ENCODE results near the gene PI4KB.

- no peak for TF ChIP-seq PATZ1 (CRISPR knock-in tag; IDR thresholded peaks at IDR 0.05; ENCODE audit: borderline replicate concordance)
- no peak for TF ChIP-seq ZNF70 (CRISPR knock-in tag; IDR thresholded peaks at IDR 0.05)
- peak; percentile 50; the same call in 1 of the 2 replicates for TF ChIP-seq TSHZ2 (CRISPR knock-in tag; IDR thresholded peaks at IDR 0.05)
- TF ChIP-seq ZNF565 (CRISPR knock-in tag; conservative IDR thresholded peaks at IDR 0.05; ENCODE audit: low read depth): no peak; the same call in 1 of the 2 replicates
- no peak for TF ChIP-seq ISL1 (CRISPR knock-in tag; IDR thresholded peaks at IDR 0.05)
- peak; percentile 66; the same call in 1 of the 2 replicates for TF ChIP-seq ARNTL (CRISPR knock-in tag; IDR thresholded peaks at IDR 0.05; ENCODE audit: borderline replicate concordance, low read depth)
- no peak; the same call in 1 of the 2 replicates for TF ChIP-seq TOX (CRISPR knock-in tag; IDR thresholded peaks at IDR 0.05; ENCODE audit: borderline replicate concordance)
- no peak for TF ChIP-seq ZFP3 (CRISPR knock-in tag; IDR thresholded peaks at IDR 0.05)
- TF ChIP-seq TCF4 (CRISPR knock-in tag; IDR thresholded peaks at IDR 0.05; ENCODE audit: borderline replicate concordance): no peak; the same call in 1 of the 2 replicates
- TF ChIP-seq, protein P1, sequence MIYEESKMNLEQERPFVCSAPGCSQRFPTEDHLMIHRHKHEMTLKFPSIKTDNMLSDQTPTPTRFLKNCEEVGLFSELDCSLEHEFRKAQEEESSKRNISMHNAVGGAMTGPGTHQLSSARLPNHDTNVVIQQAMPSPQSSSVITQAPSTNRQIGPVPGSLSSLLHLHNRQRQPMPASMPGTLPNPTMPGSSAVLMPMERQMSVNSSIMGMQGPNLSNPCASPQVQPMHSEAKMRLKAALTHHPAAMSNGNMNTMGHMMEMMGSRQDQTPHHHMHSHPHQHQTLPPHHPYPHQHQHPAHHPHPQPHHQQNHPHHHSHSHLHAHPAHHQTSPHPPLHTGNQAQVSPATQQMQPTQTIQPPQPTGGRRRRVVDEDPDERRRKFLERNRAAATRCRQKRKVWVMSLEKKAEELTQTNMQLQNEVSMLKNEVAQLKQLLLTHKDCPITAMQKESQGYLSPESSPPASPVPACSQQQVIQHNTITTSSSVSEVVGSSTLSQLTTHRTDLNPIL (CRISPR knock-in tag; IDR thresholded peaks at IDR 0.05; ENCODE audit: low read depth): no peak
- no peak for TF ChIP-seq OSR1 (CRISPR knock-in tag; IDR thresholded peaks at IDR 0.05)
Observed at GRCh38 chr1:151281225-151281968, 45.8 kb downstream of the PI4KB start.
